Stimulated activated CD4-positive, alpha-beta T cell treated with anti-CD3 and anti-CD28 coated beads, Interleukin-4, amount 100 ng/mL, for 48 hours (primary cell): ENCODE data around the gene GRIP1.

Experiments
- DNase-seq, 2 donors: peaks; one replicate each; pipeline ENCODE4 v3.0.0-alpha.2; 2020; ENCODE audit warnings: low read depth in 2 of 2

GRIP1 gene

GRCh38 chr12:66449531-66449930, 229.3 kb downstream of the GRIP1 start:
- no peak for DNase-seq

GRCh38 chr12:66447643-66448042, 231.2 kb downstream of the GRIP1 start:
- no peak for DNase-seq

GRCh38 chr12:66446276-66446675, 232.6 kb downstream of the GRIP1 start:
- no peak for DNase-seq

GRCh38 chr12:66441905-66442559, 236.8 kb downstream of the GRIP1 start:
- no peak for DNase-seq

- DNase-seq: no peak
Measured at GRCh38 chr12:66438601-66439000, 240.3 kb downstream of the GRIP1 start.

GRCh38 chr12:66430106-66430505, 248.8 kb downstream of the GRIP1 start:
- DNase-seq: no peak

GRCh38 chr12:66428870-66429269, 250.0 kb downstream of the GRIP1 start:
- no peak for DNase-seq

GRCh38 chr12:66428261-66428660, 250.6 kb downstream of the GRIP1 start:
- DNase-seq: no peak

GRCh38 chr12:66426696-66427095, 252.2 kb downstream of the GRIP1 start:
- no peak for DNase-seq

GRCh38 chr12:66423266-66423665, 255.6 kb downstream of the GRIP1 start:
- no peak for DNase-seq

- no peak for DNase-seq
Measured at GRCh38 chr12:66418908-66419307, 260.0 kb downstream of the GRIP1 start.

GRCh38 chr12:66417217-66417616, 261.7 kb downstream of the GRIP1 start:
- no peak for DNase-seq

GRCh38 chr12:66409195-66409871, 269.5 kb downstream of the GRIP1 start:
- DNase-seq: peak; percentile 11 to 16

- DNase-seq: no peak
Measured at GRCh38 chr12:66405395-66405794, 273.5 kb downstream of the GRIP1 start.

GRCh38 chr12:66403746-66404145, 275.1 kb downstream of the GRIP1 start:
- DNase-seq: no peak

- DNase-seq: no peak
Measured at GRCh38 chr12:66399911-66400306, 279.0 kb downstream of the GRIP1 start.

GRCh38 chr12:66398931-66399910, 279.7 kb downstream of the GRIP1 start:
- DNase-seq: no peak

- no peak for DNase-seq
Measured at GRCh38 chr12:66397574-66398290, 281.1 kb downstream of the GRIP1 start.

GRCh38 chr12:66393890-66394289, 285.0 kb downstream of the GRIP1 start:
- DNase-seq: no peak

GRCh38 chr12:66392266-66392915, 286.5 kb downstream of the GRIP1 start:
- no peak for DNase-seq

GRCh38 chr12:66388517-66388916, 290.4 kb downstream of the GRIP1 start:
- DNase-seq: no peak
